ENCODE measurements around the gene DNAH17.

The DNAH17 gene

DNA sequence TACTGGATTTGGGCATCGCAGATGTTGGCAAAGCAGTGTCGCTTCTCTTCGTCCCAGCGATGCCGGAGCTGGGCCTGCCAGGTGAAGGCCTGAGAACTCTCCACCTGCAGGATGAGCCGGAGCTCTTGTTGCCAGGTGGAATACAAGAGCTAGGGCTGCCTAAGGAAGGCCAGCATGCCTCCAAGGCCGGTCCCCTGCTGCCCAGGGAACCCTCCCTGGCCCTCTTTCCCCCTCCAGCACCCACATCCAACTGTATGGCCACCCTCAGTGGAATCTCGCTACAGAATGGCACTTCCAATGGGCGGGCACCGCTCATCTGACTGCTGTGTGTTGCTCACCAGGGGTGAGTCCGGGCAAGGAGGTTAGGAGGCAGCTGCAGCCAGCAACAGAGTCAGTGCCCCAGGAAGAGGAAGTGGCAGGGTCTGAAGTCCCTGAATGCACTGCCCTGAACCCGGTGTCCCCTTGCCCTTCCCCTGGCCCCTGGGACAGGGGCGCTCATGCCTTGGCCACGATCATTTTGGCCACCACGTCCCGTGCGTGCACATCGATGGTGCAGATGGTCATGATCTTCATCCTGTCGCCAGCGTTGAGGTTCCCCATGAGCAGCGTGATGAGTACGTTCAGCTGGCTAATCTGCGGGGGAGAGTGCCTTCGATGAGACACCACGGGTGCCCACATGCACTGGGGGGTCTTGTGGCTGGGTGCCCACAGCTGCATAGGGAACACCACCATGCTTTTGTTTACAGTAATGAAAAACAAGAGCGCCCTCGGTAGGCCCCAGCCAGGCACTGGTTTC lies 75.8 kb downstream of the DNAH17 start:
- H3K27me3 ChIP-seq (ENCODE audit: control insufficient read depth, insufficient read depth, low read length) = no peaks in the 10 kb centered on the region

DNA sequence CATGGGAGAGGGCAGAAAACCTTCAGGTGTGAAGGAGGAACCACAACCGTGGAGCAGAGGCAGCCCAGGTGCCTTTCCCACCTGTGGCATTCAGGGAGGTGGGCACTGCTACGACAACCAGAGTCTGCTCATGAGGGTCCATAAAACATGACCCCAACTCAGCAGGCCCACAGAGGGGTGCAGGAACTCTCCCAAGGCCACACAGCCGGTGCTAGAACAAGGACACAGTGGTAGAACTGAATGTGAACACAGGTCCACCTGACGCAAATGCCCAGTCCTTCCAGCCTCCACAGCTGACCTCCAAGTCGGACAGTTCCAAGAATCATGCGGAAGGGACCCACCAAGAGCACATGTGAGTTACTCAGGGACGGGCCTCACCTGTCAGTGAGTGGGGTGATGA lies 76.4 kb downstream of the DNAH17 start:
- H3K9me3 ChIP-seq (ENCODE audit: control insufficient read depth, low read length) = no peaks in the 10 kb centered on the region
- no peaks in the 10 kb centered on the region for H3K27me3 ChIP-seq (ENCODE audit: control insufficient read depth, insufficient read depth, low read length)
- H3K4me3 ChIP-seq (ENCODE audit: low read depth, low read length) = no peak overlapping the region
- no peak overlapping the region for H3K4me2 ChIP-seq (ENCODE audit: low read length)
- H2AFZ ChIP-seq = no peak overlapping the region
- H3K9ac ChIP-seq = no peak overlapping the region
- TF ChIP-seq, protein P1, sequence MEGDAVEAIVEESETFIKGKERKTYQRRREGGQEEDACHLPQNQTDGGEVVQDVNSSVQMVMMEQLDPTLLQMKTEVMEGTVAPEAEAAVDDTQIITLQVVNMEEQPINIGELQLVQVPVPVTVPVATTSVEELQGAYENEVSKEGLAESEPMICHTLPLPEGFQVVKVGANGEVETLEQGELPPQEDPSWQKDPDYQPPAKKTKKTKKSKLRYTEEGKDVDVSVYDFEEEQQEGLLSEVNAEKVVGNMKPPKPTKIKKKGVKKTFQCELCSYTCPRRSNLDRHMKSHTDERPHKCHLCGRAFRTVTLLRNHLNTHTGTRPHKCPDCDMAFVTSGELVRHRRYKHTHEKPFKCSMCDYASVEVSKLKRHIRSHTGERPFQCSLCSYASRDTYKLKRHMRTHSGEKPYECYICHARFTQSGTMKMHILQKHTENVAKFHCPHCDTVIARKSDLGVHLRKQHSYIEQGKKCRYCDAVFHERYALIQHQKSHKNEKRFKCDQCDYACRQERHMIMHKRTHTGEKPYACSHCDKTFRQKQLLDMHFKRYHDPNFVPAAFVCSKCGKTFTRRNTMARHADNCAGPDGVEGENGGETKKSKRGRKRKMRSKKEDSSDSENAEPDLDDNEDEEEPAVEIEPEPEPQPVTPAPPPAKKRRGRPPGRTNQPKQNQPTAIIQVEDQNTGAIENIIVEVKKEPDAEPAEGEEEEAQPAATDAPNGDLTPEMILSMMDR (IDR thresholded peaks at IDR 0.05) = no peak
- H3K27ac ChIP-seq = no peak overlapping the region
- H3K36me3 ChIP-seq (ENCODE audit: control insufficient read depth, insufficient read depth, low read length) = no peaks in the 10 kb centered on the region
- H3K79me2 ChIP-seq = no peaks in the 10 kb centered on the region
- H3K4me1 ChIP-seq = no peaks in the 10 kb centered on the region

More for the DNA sequence above, 75.8 kb downstream of the DNAH17 start:
- TF ChIP-seq, protein P1 (IDR thresholded peaks at IDR 0.05) = no peak
- no peaks in the 10 kb centered on the region for H3K36me3 ChIP-seq (ENCODE audit: control insufficient read depth, insufficient read depth, low read length)
- H3K79me2 ChIP-seq = no peaks in the 10 kb centered on the region
- H2AFZ ChIP-seq = no peak overlapping the region
- no peaks in the 10 kb centered on the region for H3K9me3 ChIP-seq (ENCODE audit: control insufficient read depth, low read length)
- no peaks in the 10 kb centered on the region for H3K4me1 ChIP-seq
- no peak overlapping the region for H3K4me2 ChIP-seq (ENCODE audit: low read length)
- H3K9ac ChIP-seq = no peak overlapping the region
- H3K4me3 ChIP-seq (ENCODE audit: low read depth, low read length) = no peak overlapping the region
- H3K27ac ChIP-seq = no peak overlapping the region

DNA sequence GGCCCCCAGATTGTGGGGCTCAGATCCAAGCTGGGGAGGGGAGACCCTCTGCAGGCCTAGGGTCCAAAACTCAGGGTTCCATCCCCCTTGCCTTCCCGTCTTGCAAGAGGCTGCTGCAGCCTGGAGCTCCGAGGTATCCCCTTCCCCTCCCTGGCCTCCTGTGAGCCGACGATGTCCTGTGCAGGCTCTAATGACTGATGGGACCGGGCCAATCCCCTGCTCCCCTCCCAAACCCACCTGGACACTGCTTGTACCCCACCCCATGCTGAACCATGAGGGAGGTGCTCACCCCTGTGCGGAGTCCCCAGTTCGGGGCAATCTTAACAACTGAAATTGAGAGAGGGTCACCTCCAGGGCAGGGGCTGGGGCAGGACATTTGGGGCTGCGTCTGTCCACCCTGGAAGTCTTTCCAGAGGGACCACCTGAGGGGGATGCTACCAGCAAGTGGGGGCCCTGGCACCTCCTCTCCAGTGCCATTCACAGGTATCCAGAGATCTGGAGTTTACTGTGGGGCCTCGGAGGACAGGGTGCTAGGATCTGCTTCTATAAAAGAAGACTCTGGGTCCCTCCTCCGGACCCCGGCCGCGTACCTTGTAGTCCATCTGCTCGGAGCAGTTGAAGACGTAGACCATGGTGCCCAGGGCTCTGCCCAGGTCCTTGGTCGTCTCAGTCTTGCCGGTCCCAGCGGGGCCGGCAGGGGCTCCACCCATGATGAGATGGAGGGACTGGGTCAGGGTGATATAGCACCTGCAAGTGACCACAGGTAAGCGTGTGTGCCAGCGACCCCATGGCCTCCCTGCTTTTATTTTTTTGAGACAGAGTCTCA lies 77.3 kb downstream of the DNAH17 start:
- Histone ChIP-seq H3K27me3 (ENCODE audit: control insufficient read depth, insufficient read depth, low read length) (no peaks in the 10 kb centered on the region), H3K4me2 (ENCODE audit: low read length) (no peak overlapping the region), H3K27ac (no peak overlapping the region), H3K9me3 (ENCODE audit: control insufficient read depth, low read length) (no peaks in the 10 kb centered on the region), H3K4me3 (ENCODE audit: low read depth, low read length) (no peak overlapping the region), H3K4me1 (no peaks in the 10 kb centered on the region), H3K79me2 (no peaks in the 10 kb centered on the region), H3K9ac (no peak overlapping the region), H3K36me3 (ENCODE audit: control insufficient read depth, insufficient read depth, low read length) (no peaks in the 10 kb centered on the region), H2AFZ (no peak overlapping the region)
- TF ChIP-seq, protein P1 (IDR thresholded peaks at IDR 0.05) = no peak

DNA sequence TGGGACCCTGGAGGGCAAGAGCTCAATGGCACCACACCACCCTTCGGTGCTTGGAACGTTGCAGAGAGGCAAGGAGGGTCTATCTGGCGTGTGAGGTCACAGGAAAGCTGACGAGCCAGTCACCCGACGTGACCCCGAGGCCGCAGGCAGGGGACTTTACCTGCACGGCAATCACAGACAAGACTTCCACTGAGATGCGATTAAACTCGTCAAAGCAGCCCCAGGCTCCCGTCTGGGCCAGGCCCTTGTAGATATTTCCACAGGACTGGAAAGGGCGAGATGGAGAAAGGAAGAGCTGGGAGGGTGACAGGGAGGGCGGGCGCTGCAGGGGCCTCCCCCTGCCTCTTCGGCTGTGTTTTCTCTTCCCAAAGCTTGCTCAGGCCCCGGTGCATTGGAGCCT lies 78.3 kb downstream of the DNAH17 start:
- TF ChIP-seq, protein P1 (IDR thresholded peaks at IDR 0.05) = no peak
- H3K4me3 ChIP-seq (ENCODE audit: low read depth, low read length) = no peak overlapping the region
- no peaks in the 10 kb centered on the region for H3K9me3 ChIP-seq (ENCODE audit: control insufficient read depth, low read length)
- H3K9ac ChIP-seq = no peak overlapping the region
- H3K4me1 ChIP-seq = no peaks in the 10 kb centered on the region
- no peak overlapping the region for H2AFZ ChIP-seq
- no peaks in the 10 kb centered on the region for H3K79me2 ChIP-seq
- H3K27ac ChIP-seq = no peak overlapping the region
- H3K36me3 ChIP-seq (ENCODE audit: control insufficient read depth, insufficient read depth, low read length) = no peaks in the 10 kb centered on the region
- no peaks in the 10 kb centered on the region for H3K27me3 ChIP-seq (ENCODE audit: control insufficient read depth, insufficient read depth, low read length)
- H3K4me2 ChIP-seq (ENCODE audit: low read length) = no peak overlapping the region
